Measurements from ENCODE around the gene HNMT.
"Not testable (repeated sequence)": the region's sequence is repeated elsewhere in the genome, so short reads cannot be mapped to it uniquely, and the experiment has no call there.

DNA sequence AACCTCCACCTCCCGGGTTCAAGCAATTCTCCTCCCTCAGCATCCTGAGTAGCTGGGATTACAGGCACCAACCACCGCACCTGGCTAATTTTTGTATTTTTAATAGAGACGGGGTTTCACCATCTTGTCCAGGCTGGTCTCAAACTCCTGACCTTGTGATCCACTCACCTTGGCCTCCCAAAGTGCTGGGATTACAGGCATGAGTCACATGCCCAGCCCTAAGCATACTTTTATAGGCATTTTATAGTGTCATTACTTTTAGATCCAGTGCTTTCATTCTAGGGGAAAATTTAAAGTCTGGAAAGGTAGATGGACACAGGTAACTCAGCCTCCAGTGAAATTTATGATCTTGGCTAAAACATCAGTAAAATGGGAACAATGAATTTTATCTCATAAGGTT is 7.0 kb downstream of the HNMT start:
- TF ChIP-seq, protein P1, sequence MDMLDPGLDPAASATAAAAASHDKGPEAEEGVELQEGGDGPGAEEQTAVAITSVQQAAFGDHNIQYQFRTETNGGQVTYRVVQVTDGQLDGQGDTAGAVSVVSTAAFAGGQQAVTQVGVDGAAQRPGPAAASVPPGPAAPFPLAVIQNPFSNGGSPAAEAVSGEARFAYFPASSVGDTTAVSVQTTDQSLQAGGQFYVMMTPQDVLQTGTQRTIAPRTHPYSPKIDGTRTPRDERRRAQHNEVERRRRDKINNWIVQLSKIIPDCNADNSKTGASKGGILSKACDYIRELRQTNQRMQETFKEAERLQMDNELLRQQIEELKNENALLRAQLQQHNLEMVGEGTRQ (IDR thresholded peaks at IDR 0.05; ENCODE audit: low read length), result not testable (repeated sequence)
- TF ChIP-seq TBP (IDR thresholded peaks at IDR 0.05; ENCODE audit: low read depth, low read length); BRCA1 (IDR thresholded peaks at IDR 0.05; ENCODE audit: low read depth, low read length); CTCF (IDR thresholded peaks at IDR 0.05; ENCODE audit: control extremely low read depth in 1 of 3, insufficient read depth in 1 of 3, low read depth in 1 of 3, low read length in 3 of 3); TAF1 (IDR thresholded peaks at IDR 0.05; ENCODE audit: low read depth, low read length); BACH1 (IDR thresholded peaks at IDR 0.05; ENCODE audit: low read length); SUZ12 (IDR thresholded peaks at IDR 0.05; ENCODE audit: low read length); YY1 (IDR thresholded peaks at IDR 0.05; ENCODE audit: low read depth, low read length); JUN (IDR thresholded peaks at IDR 0.05; ENCODE audit: low read depth, low read length); POLR2A (IDR thresholded peaks at IDR 0.05; ENCODE audit: control extremely low read depth in 1 of 2, low read depth in 2 of 2, low read length in 2 of 2); TEAD4 (IDR thresholded peaks at IDR 0.05; ENCODE audit: low read depth, low read length); HDAC6 (IDR thresholded peaks at IDR 0.05; ENCODE audit: low read depth, low read length); E2F6 (IDR thresholded peaks at IDR 0.05): not testable (repeated sequence)
